Measurements from ENCODE around the gene RFFL. TPM values are rescaled to one million over a fixed set of nuclear protein-coding genes. Genes with fewer than 3 reads are reported as not detected.

RFFL gene
- total RNA-seq, 2 donors from 2014 or later = 33.8 to 56.6 TPM

- Mint-ChIP-seq H3K9me3 (no peaks in the 10 kb centered on the region), H3K4me1 (no peaks in the 10 kb centered on the region), H3K4me3 (no peak overlapping the region), H3K27ac (no peak overlapping the region), H3K36me3 (ENCODE audit: low read depth) (peaks cover 65% of the 10 kb centered on the region), H3K27me3 (ENCODE audit: insufficient read depth) (no peaks in the 10 kb centered on the region)
- no peaks in the 10 kb centered on the region for H3K27me3 ChIP-seq (ENCODE audit: control insufficient read depth, insufficient read depth, low read length, poor library complexity, severe bottlenecking)
- H3K4me3 ChIP-seq (ENCODE audit: low read length) = no peak overlapping the region
- no peak for DNase-seq
- no peak overlapping the region for H3K27ac ChIP-seq (ENCODE audit: low read depth, low read length)
- H3K9ac ChIP-seq (ENCODE audit: extremely low read depth, low read length, poor library complexity, severe bottlenecking) = no peak overlapping the region
- no peak for TF ChIP-seq CTCF (conservative IDR thresholded peaks at IDR 0.05)
- H3K4me1 ChIP-seq (ENCODE audit: control insufficient read depth, insufficient read depth, low read length) = no peaks in the 10 kb centered on the region
- 90 to 97% methylated on average over 2 to 5 of the region's 5 CpGs for WGBS, 2 experiments (ENCODE audit: insufficient coverage in 1 of 2, insufficient read length in 1 of 2)
- H3K9me3 ChIP-seq (ENCODE audit: control insufficient read depth, low read length) = no peaks in the 10 kb centered on the region
- peaks cover 74% of the 10 kb centered on the region for H3K36me3 ChIP-seq (ENCODE audit: control insufficient read depth, insufficient read depth, low read length)
Observed at GRCh38 chr17:35103271-35103670, 39.8 kb upstream of the RFFL start.

GRCh38 chr17:35101725-35102124 is 38.2 kb upstream of the RFFL start:
- Mint-ChIP-seq H3K9me3 (no peaks in the 10 kb centered on the region), H3K36me3 (ENCODE audit: low read depth) (peaks cover 63% of the 10 kb centered on the region), H3K4me3 (no peak overlapping the region), H3K27me3 (ENCODE audit: insufficient read depth) (no peaks in the 10 kb centered on the region), H3K4me1 (no peaks in the 10 kb centered on the region), H3K27ac (no peak overlapping the region)
- WGBS, 2 experiments (ENCODE audit: insufficient coverage in 1 of 2, insufficient read length in 1 of 2) = 100% methylated on average over 1 of the region's 2 CpGs; no CpG with 5 or more reads in 1 of the 2 experiments
- Histone ChIP-seq H3K27ac (ENCODE audit: low read depth, low read length) (no peak overlapping the region), H3K9ac (ENCODE audit: extremely low read depth, low read length, poor library complexity, severe bottlenecking) (no peak overlapping the region), H3K4me1 (ENCODE audit: control insufficient read depth, insufficient read depth, low read length) (no peaks in the 10 kb centered on the region), H3K27me3 (ENCODE audit: control insufficient read depth, insufficient read depth, low read length, poor library complexity, severe bottlenecking) (no peaks in the 10 kb centered on the region), H3K4me3 (ENCODE audit: low read length) (no peak overlapping the region), H3K9me3 (ENCODE audit: control insufficient read depth, low read length) (no peaks in the 10 kb centered on the region), H3K36me3 (ENCODE audit: control insufficient read depth, insufficient read depth, low read length) (peaks cover 74% of the 10 kb centered on the region)
- no peak for DNase-seq
- no peak for TF ChIP-seq CTCF (conservative IDR thresholded peaks at IDR 0.05)

- Mint-ChIP-seq H3K9me3 (no peaks in the 10 kb centered on the region), H3K36me3 (ENCODE audit: low read depth) (peaks cover 57% of the 10 kb centered on the region), H3K4me3 (no peak overlapping the region), H3K4me1 (no peaks in the 10 kb centered on the region), H3K27me3 (ENCODE audit: insufficient read depth) (no peaks in the 10 kb centered on the region), H3K27ac (no peak overlapping the region)
- Histone ChIP-seq H3K9ac (ENCODE audit: extremely low read depth, low read length, poor library complexity, severe bottlenecking) (no peak overlapping the region), H3K27me3 (ENCODE audit: control insufficient read depth, insufficient read depth, low read length, poor library complexity, severe bottlenecking) (no peaks in the 10 kb centered on the region), H3K27ac (ENCODE audit: low read depth, low read length) (no peak overlapping the region), H3K4me1 (ENCODE audit: control insufficient read depth, insufficient read depth, low read length) (no peaks in the 10 kb centered on the region), H3K9me3 (ENCODE audit: control insufficient read depth, low read length) (no peaks in the 10 kb centered on the region), H3K4me3 (ENCODE audit: low read length) (no peak overlapping the region), H3K36me3 (ENCODE audit: control insufficient read depth, insufficient read depth, low read length) (peaks cover 67% of the 10 kb centered on the region)
- DNase-seq = no peak
- TF ChIP-seq CTCF (conservative IDR thresholded peaks at IDR 0.05) = no peak
- 93 to 96% methylated on average over 14 of the region's 14 CpGs for WGBS, 2 experiments (ENCODE audit: insufficient coverage in 1 of 2, insufficient read length in 1 of 2)
Observed at GRCh38 chr17:35101036-35101435, 37.5 kb upstream of the RFFL start.
